K562 treated with DMSO at 1 percent for 4 hours (cell line): ENCODE measurements around the gene NXPH2. TPM values are rescaled to one million over a fixed set of nuclear protein-coding genes. Genes with fewer than 3 reads are reported as not detected.

Experiments used
- total RNA-seq: library from RNA; unstranded; fragments of 300-600 nt; gene quantifications from 2 replicates; pipeline ENCODE4 v1.2.3, GENCODE V29; 2022; ENCODE audit not compliant: insufficient read depth

The NXPH2 gene
- not detected in 2 replicates for total RNA-seq

DNA sequence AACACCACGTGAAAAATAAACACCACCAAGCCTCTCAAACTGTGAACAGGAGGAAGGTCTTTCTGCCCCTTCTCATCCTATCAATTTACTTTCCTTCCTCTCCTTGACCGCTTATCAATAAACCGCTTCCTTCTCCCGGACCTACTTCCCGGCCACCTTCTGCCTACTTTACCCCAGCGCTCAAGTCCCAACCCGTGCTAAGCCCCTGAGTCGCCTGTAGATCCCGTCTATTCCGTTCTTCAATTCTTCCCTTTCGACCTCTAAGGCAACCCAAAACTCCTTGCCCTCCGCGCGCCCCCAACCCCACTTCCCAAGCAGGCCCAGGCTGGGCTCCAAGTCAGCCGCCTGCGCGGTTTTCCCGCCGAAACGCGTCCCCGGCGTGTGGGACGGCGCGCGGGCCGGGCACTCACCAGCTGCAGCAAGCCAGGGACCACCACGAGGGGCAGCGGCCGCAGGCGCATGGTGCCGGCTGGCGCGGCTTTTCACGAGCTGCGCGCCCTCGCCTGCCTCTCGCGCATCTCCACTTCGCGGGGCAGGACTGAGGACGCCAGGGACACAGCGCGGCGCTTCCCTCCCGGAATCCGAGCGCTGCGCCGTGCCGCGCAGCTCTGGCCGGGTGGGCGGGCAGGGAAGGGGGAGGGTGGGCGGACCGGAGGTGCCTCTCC, at the start of gene NXPH2:
TSS of gene NXPH2 (minus strand) at position 610 of the 665 bp plus-strand sequence. CDS start at position 461, 149 bp downstream.

